IMR-90 (cell line): ENCODE measurements around the gene NMUR1. TPM values are rescaled to one million over a fixed set of nuclear protein-coding genes. Genes with fewer than 3 reads are reported as not detected.

Experiments
- ATAC-seq: fragments of 200-7000 bp; cut with Tn5 transposase; 2 replicates; pipeline ENCODE4 v1.9.1; 2020; ENCODE audit warnings: low read depth, mild to moderate bottlenecking, moderate library complexity
- BruUV-seq: library from RNA; stranded (reverse); fragments of 400-500 nt; replicated peaks from 2 replicates; lab custom pipeline; 2021; lab: Mats Ljungman, UMichigan
- CTCF ChIA-PET: fragments of 300-600 bp; formaldehyde crosslinking; extraction: SDS; loops from one replicate; lab custom pipeline; 2021; ENCODE audit warnings: antibody characterized with exemption; lab: Yijun Ruan, JAX
- POLR2A ChIA-PET: fragments of 300-600 bp; sonication (Branson Sonifier 250); formaldehyde crosslinking; loops from one replicate; lab custom pipeline; 2022; ENCODE audit warnings: antibody characterized with exemption; ENCODE audit not compliant: unreplicated experiment; lab: Charles Lee
- DNase-seq: peaks from one replicate; pipeline ENCODE4 v3.0.0; 2013
- H2AFZ ChIP-seq: replicated peaks from 2 replicates; pipeline ENCODE3; 2013; ENCODE audit warnings: low read length, mild to moderate bottlenecking; ENCODE audit not compliant: poor library complexity
- H2AK5ac ChIP-seq: 2 replicates; pipeline ENCODE4 v1.6.1; 2013; ENCODE audit warnings: low read depth, low read length, inconsistent platforms
- H2AK9ac ChIP-seq: replicated peaks from 2 replicates; pipeline ENCODE3; 2013; ENCODE audit warnings: mild to moderate bottlenecking, low read depth, low read length, moderate library complexity; ENCODE audit not compliant: poor library complexity
- H2BK120ac ChIP-seq: 2 replicates; pipeline ENCODE4 v1.6.1; 2013; ENCODE audit warnings: low read depth, low read length, inconsistent platforms
- H2BK15ac ChIP-seq: 3 replicates; pipeline ENCODE4 v1.6.1; 2013; ENCODE audit warnings: low read depth, low read length, inconsistent platforms
- H2BK20ac ChIP-seq: 2 replicates; pipeline ENCODE4 v1.6.1; 2013; ENCODE audit warnings: low read depth, mild to moderate bottlenecking, inconsistent platforms, low read length, moderate library complexity
- H2BK5ac ChIP-seq: 2 replicates; pipeline ENCODE4 v1.6.1; 2013; ENCODE audit warnings: mild to moderate bottlenecking, low read depth, low read length, inconsistent platforms; ENCODE audit not compliant: poor library complexity, severe bottlenecking
- H3K14ac ChIP-seq: replicated peaks from 2 replicates; pipeline ENCODE4 v1.6.1; 2013; ENCODE audit warnings: low read depth, low read length, inconsistent platforms
- H3K18ac ChIP-seq: 2 replicates; pipeline ENCODE4 v1.6.1; 2013; ENCODE audit warnings: low read depth, low read length, control low read depth
- H3K23ac ChIP-seq: 2 replicates; pipeline ENCODE4 v1.6.1; 2013; ENCODE audit warnings: low read depth, low read length, inconsistent platforms
- H3K27ac ChIP-seq: 2 replicates; pipeline ENCODE4 v1.5.1; 2013; ENCODE audit warnings: mild to moderate bottlenecking, control low read depth, low read length; ENCODE audit not compliant: insufficient read depth
- H3K27me3 ChIP-seq: 2 replicates; pipeline ENCODE4 v1.6.1; 2013; ENCODE audit warnings: low read length; ENCODE audit not compliant: control insufficient read depth, insufficient read depth
- H3K36me3 ChIP-seq: 2 replicates; pipeline ENCODE4 v1.6.1; 2013; ENCODE audit warnings: low read length, mixed read lengths; ENCODE audit not compliant: control insufficient read depth, insufficient read depth
- H3K4ac ChIP-seq: 2 replicates; pipeline ENCODE4 v1.6.1; 2013; ENCODE audit warnings: low read depth, low read length, inconsistent platforms
- H3K4me1 ChIP-seq: 2 replicates; pipeline ENCODE4 v1.6.1; 2013; ENCODE audit warnings: low read length, mixed read lengths; ENCODE audit not compliant: control insufficient read depth, insufficient read depth
- H3K4me2 ChIP-seq: 2 replicates; pipeline ENCODE4 v1.6.1; 2013; ENCODE audit warnings: low read depth, mild to moderate bottlenecking, control low read depth, low read length, moderate library complexity
- H3K4me3 ChIP-seq: 2 replicates; pipeline ENCODE4 v1.5.1; 2013; ENCODE audit warnings: low read depth, mild to moderate bottlenecking, control low read depth, low read length, moderate library complexity; ENCODE audit not compliant: insufficient read depth
- H3K56ac ChIP-seq: 2 replicates; pipeline ENCODE4 v1.6.1; 2013; ENCODE audit warnings: low read length, inconsistent platforms; ENCODE audit not compliant: insufficient read depth; ENCODE audit errors: extremely low read depth
- H3K79me1 ChIP-seq, 2 experiments: 2 replicates each; pipeline ENCODE4 v1.6.1; 2013; ENCODE audit warnings: low read length in 2 of 2, inconsistent platforms in 1 of 2, low read depth in 1 of 2
- H3K9ac ChIP-seq: 2 replicates; pipeline ENCODE4 v1.6.1; 2013; ENCODE audit warnings: low read depth, low read length, control low read depth
- H3K9me1 ChIP-seq: 2 replicates; pipeline ENCODE4 v1.6.1; 2013; ENCODE audit warnings: low read length, inconsistent platforms; ENCODE audit not compliant: insufficient read depth
- H3K9me3 ChIP-seq: 2 replicates; pipeline ENCODE4 v1.6.1; 2013; ENCODE audit warnings: low read length; ENCODE audit not compliant: control insufficient read depth, insufficient read depth
- H4K20me1 ChIP-seq: 2 replicates; pipeline ENCODE4 v1.6.1; 2013; ENCODE audit warnings: low read length, inconsistent platforms; ENCODE audit not compliant: insufficient read depth
- H4K5ac ChIP-seq: 2 replicates; pipeline ENCODE4 v1.6.1; 2013; ENCODE audit warnings: mild to moderate bottlenecking, low read depth, low read length, control low read depth
- H4K8ac ChIP-seq, 2 experiments: 2 replicates each; pipeline ENCODE4 v1.6.1; 2013; ENCODE audit warnings: low read depth in 2 of 2, low read length in 2 of 2, control low read depth in 1 of 2, inconsistent platforms in 1 of 2
- H4K91ac ChIP-seq: 2 replicates; pipeline ENCODE4 v1.6.1; 2013; ENCODE audit warnings: low read depth, low read length, inconsistent platforms; ENCODE audit not compliant: insufficient read depth
- RCOR1 ChIP-seq: IDR thresholded peaks from 2 replicates; pipeline ENCODE4 v1.6.1; 2012; ENCODE audit warnings: mild to moderate bottlenecking, low read length, improper control_type of control experiment; ENCODE audit not compliant: insufficient replicate concordance
- dilution Hi-C: fragments of 300-500 bp; cut with HindIII; formaldehyde crosslinking; loops from one replicate; pipeline ENCODE4 v1.14.3; 2018; ENCODE audit warnings: low sequenced_read_pairs; ENCODE audit not compliant: unreplicated experiment
- in situ Hi-C: fragments of 300-500 bp; cut with MboI; formaldehyde crosslinking; loops from 3 replicates; pipeline ENCODE4 v1.14.3; 2019; ENCODE audit warnings: low sequenced_read_pairs, inconsistent platforms, mixed read lengths
- intact Hi-C: fragments of 100-400 bp; cut with micrococcal nuclease; formaldehyde crosslinking; loops from 2 replicates; pipeline ENCODE4 v1.10.0; 2022
- polyA plus RNA-seq, 3 experiments: library from polyadenylated mRNA; depleted of rRNA; stranded (reverse); fragments of >200 nt; gene quantifications; 2 replicates each; pipeline ENCODE4 v1.2.3, GENCODE V29; 2012; ENCODE audit warnings: low replicate concordance in 1 of 3
- total RNA-seq: library from RNA; depleted of rRNA; stranded (reverse); fragments of >200 nt; gene quantifications from 2 replicates; pipeline ENCODE4 v1.2.3, GENCODE V29; 2012

The NMUR1 gene
- total and polyA plus RNA-seq, 2 of the 4 experiments (the other 2 are of a cell fraction), result not detected

DNA sequence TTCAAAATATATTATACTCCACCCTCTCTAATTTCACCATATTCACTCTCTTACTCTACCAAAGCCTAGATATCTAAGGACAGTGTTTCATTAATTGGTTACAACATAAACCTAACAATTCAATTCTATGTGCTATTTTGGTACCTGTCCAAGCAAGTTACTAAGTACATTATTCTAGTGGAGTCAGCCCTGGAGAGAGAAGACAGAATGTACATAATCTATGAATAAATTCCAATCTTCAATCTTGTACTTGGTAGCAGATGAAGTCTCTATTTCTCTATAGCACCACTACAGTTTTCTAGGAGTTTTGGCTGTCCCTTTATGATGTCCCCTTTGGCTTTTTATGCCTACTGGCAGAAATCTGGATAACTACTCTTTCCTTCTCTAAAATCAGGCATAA lies 27.6 kb downstream of the NMUR1 start:
- DNase-seq (no peak), ATAC-seq (no peak)
- intact Hi-C loops (no loop called here), dilution Hi-C loops (no loop called here), in situ Hi-C loops (no loop called here)
- no peak overlapping the region for H3K14ac ChIP-seq
- H3K23ac ChIP-seq, result no peak overlapping the region
- CTCF ChIA-PET, result no interaction called here
- H2BK20ac ChIP-seq, result no peak overlapping the region
- H3K27ac ChIP-seq, result no peak overlapping the region
- no peak overlapping the region for H3K56ac ChIP-seq
- no peak overlapping the region for H3K9ac ChIP-seq
- H2AK9ac ChIP-seq, result no peak overlapping the region
- no peaks in the 10 kb centered on the region for H3K9me1 ChIP-seq
- H4K8ac ChIP-seq, result no peak overlapping the region
- no peak overlapping the region for H3K4ac ChIP-seq
- H3K27me3 ChIP-seq, result no peaks in the 10 kb centered on the region
- POLR2A ChIA-PET, result no interaction called here
- H3K36me3 ChIP-seq, result no peaks in the 10 kb centered on the region
- BruUV-seq, result no TSS peak
- no peak overlapping the region for H3K4me2 ChIP-seq
- no peaks in the 10 kb centered on the region for H4K20me1 ChIP-seq
- no peak overlapping the region for H2BK120ac ChIP-seq
- H3K18ac ChIP-seq, result no peak overlapping the region
- H2AK5ac ChIP-seq, result no peak overlapping the region
- H2BK5ac ChIP-seq, result no peak overlapping the region
- no peak overlapping the region for H4K5ac ChIP-seq
- no peaks in the 10 kb centered on the region for H3K9me3 ChIP-seq
- H3K4me3 ChIP-seq, result no peak overlapping the region
- no peak overlapping the region for H2AFZ ChIP-seq
- H3K4me1 ChIP-seq, result no peaks in the 10 kb centered on the region
- no peaks in the 10 kb centered on the region for H3K79me1 ChIP-seq
- H4K91ac ChIP-seq, result no peak overlapping the region
- no peak for TF ChIP-seq RCOR1
- H2BK15ac ChIP-seq, result no peak overlapping the region
